Measurements from ENCODE around the gene EXOC3L2.
A peak's percentile ranks its signal among the peaks of the same experiment; 100 is the strongest.

The EXOC3L2 gene

DNA sequence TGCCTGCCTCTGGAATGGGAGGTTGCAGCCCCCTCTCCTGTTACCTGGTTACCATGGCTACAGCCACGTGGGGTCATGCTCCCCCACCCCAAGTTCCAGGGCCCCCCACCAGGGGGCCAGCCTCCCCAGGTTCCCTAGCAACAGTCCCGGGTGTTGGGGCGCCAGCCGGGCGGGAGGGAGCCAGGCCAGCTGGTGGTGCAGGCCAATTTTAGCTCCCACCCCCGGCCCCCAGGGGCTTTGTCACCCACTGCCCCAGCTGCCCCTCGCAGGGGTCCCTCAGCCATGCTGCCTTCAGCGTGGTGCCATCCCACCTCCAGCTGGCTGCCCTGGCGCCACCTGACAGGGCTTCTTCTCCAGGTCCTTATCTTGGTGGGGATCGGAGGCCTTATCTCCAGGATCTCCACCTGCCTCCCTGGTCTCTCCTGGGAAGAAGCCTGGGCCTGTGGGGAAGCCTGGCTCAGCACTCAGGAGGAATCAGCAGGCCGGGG lies 8.9 kb upstream of the EXOC3L2 start:
- Histone ChIP-seq H3K4me3 (ENCODE audit: low read length) (no peak overlapping the region), H3K27ac (ENCODE audit: low read length) (no peak overlapping the region), H3K9me3 (ENCODE audit: control insufficient read depth, low read depth, low read length) (no peaks in the 10 kb centered on the region), H3K27me3 (ENCODE audit: control insufficient read depth, insufficient read depth, low read length) (peaks cover 17% of the 10 kb centered on the region), H3K4me1 (ENCODE audit: control insufficient read depth, low read depth, low read length) (peaks cover 3% of the 10 kb centered on the region), H3K36me3 (ENCODE audit: control insufficient read depth, low read depth, low read length) (no peaks in the 10 kb centered on the region), H3K9ac (ENCODE audit: low read length) (no peak overlapping the region)

DNA sequence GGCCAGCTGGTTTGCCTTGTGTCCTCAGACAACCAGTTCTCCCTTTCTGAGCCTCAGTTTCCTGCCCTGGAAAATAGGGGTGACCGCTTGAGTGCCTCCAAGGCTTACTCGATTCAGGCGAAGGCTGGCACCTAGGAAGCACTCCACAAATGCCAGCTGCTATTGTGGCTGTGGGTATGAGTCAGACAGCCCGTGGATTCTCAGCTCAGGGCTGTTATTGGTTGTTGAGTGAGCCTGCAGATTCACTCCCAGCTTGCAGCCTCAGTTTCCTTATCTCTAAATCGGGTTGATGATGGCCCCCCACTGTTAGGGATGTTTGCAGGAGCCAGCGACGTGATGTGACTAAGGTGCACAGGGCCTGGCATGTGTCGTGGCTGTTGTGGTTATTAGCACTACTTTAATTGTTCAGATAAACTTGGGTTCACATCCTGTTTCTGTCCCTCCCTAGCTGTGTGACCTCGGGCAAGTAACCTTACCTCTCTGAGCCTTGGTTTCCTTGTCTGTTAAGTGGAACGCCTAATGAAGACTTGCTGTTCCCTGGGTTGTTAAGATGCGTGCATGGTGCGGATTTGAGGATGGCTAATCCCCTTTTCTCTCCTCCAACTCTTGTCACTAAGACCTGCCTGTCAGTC lies 8.3 kb upstream of the EXOC3L2 start:
- Histone ChIP-seq H3K9ac (ENCODE audit: low read length) (no peak overlapping the region), H3K27me3 (ENCODE audit: control insufficient read depth, insufficient read depth, low read length) (peaks cover 20% of the 10 kb centered on the region), H3K27ac (ENCODE audit: low read length) (no peak overlapping the region), H3K36me3 (ENCODE audit: control insufficient read depth, low read depth, low read length) (no peaks in the 10 kb centered on the region), H3K4me3 (ENCODE audit: low read length) (no peak overlapping the region), H3K4me1 (ENCODE audit: control insufficient read depth, low read depth, low read length) (peaks cover 3% of the 10 kb centered on the region), H3K9me3 (ENCODE audit: control insufficient read depth, low read depth, low read length) (no peaks in the 10 kb centered on the region)

DNA sequence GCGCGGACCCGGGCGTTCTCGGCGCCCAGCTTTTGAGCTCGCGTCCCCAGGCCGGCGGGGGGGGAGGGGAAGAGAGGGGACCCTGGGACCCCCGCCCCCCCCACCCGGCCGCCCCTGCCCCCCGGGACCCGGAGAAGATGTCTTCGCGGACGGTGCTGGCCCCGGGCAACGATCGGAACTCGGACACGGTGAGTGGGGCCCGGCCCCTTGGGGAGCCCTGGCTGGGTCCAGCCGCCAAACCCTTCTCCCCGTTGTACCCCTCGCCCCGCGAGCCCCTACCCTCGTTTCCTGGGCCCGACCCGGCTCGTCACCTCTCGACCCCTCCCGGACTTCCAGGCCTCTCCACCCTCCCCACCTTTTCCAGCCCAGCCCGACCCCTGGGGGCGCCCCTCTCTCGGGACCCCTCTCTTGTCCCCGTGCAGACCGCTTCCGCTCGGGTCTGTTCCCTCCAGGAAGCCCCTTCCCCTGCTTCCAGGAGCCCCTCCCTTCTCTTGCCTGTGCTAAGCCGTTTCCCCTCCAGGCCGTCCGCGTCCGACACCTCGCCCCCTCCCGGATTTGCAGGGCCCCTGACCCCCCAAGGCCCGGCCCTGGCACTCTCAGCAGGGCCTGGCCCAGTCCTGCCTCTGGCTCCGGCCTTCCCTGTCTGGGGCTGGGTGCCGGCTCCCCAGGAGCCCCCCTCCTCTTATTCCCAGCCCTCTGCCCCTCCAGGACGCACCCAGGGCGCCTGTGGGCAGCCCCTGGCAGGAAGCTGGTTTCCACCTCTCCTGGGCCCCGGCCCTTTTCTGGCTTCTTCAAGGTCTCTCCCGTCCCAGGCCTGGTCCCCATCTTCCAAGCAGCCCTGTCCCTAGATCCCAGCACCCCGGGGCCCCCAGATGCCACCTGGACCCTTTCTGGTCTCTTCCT lies 6.5 kb upstream of the EXOC3L2 start:
- no peak overlapping the region for H3K27ac ChIP-seq (ENCODE audit: low read length)

DNA sequence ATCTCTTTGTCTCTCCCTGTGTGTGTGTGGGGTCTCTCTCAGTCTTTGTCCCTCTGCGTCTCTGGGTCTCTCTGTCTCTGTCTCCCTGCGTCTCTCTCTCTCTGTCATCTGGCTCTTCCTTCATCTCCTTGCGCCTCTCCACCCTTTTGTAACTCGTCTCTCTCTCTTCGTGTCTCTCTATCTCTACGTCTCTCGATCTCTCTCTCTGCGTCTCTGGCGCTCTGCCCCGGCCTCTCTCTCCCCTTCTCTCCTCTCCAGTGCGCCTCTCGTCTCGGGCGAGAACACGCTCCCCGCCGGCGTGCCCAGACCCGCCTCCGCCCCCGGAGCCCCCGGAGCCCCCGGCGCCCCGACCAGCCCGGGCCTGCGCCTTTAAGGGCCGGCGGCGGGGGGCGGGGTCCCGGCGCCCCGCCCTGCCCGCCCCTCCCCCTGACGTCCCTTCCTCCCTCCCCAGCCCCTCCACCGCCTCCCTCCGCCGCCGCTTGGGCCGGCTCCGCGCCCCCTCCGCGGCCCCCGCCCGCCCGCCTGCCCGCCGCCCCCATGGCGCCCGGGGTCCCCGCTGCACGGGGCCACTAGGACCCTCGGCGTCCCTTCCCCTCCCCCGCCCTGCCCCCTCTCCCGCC lies 5.7 kb upstream of the EXOC3L2 start, which contains the start of gene MARK4:
TSS of gene MARK4 (plus strand) at position 440 of the 620 bp plus-strand sequence. CDS start 318 bp downstream, outside the sequence.
- Histone ChIP-seq H3K36me3 (ENCODE audit: control insufficient read depth, low read depth, low read length) (no peaks in the 10 kb centered on the region), H3K27ac (ENCODE audit: low read length) (no peak within 1 kb of the TSS), H3K4me3 (ENCODE audit: low read length) (peak within 1 kb of the TSS; percentile 79), H3K9me3 (ENCODE audit: control insufficient read depth, low read depth, low read length) (no peaks in the 10 kb centered on the region), H3K27me3 (ENCODE audit: control insufficient read depth, insufficient read depth, low read length) (peaks cover 20% of the 10 kb centered on the region), H3K4me1 (ENCODE audit: control insufficient read depth, low read depth, low read length) (peaks cover 3% of the 10 kb centered on the region), H3K9ac (ENCODE audit: low read length) (peak within 1 kb of the TSS; percentile 39)

More for the DNA sequence above, 6.5 kb upstream of the EXOC3L2 start:
- Histone ChIP-seq H3K4me1 (ENCODE audit: control insufficient read depth, low read depth, low read length) (peaks cover 3% of the 10 kb centered on the region), H3K36me3 (ENCODE audit: control insufficient read depth, low read depth, low read length) (no peaks in the 10 kb centered on the region), H3K9me3 (ENCODE audit: control insufficient read depth, low read depth, low read length) (no peaks in the 10 kb centered on the region), H3K4me3 (ENCODE audit: low read length) (peak overlapping the region; percentile 71), H3K27me3 (ENCODE audit: control insufficient read depth, insufficient read depth, low read length) (peaks cover 20% of the 10 kb centered on the region), H3K9ac (ENCODE audit: low read length) (peak overlapping the region; percentile 39)

DNA sequence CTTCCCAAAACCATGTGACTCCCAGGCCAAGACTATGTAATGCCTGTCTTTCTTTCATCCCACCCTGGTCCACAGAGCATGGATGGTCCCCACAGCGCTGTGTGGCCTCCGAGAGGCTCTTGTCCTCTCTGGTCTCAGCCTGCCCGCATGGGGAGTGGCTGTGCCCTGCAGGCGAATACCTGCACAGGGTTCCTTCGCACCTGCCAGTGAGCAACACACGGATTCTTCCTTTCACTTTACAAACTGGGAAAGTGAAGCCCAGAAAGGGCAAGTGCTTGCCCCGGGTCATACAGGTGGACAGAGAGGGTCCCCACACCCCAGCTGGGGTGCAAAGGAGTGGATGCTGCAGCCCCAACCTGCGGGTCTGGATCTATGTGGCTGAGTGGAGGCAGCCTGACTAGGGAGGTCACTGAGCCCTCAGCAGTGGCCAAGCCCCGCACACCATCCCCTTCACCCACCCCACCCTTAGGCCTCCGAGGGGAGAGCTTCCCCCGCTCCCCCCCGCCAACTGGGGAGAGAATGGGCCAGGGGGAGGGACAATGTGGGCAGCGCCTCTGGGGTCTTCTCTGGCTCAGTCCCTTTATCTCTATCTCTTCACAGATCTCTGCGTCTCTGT lies 5.1 kb upstream of the EXOC3L2 start:
- Histone ChIP-seq H3K9me3 (ENCODE audit: control insufficient read depth, low read depth, low read length) (no peaks in the 10 kb centered on the region), H3K27me3 (ENCODE audit: control insufficient read depth, insufficient read depth, low read length) (peaks cover 20% of the 10 kb centered on the region), H3K4me1 (ENCODE audit: control insufficient read depth, low read depth, low read length) (peaks cover 3% of the 10 kb centered on the region), H3K9ac (ENCODE audit: low read length) (no peak overlapping the region), H3K4me3 (ENCODE audit: low read length) (peak overlapping the region; percentile 79), H3K27ac (ENCODE audit: low read length) (no peak overlapping the region), H3K36me3 (ENCODE audit: control insufficient read depth, low read depth, low read length) (no peaks in the 10 kb centered on the region)

DNA sequence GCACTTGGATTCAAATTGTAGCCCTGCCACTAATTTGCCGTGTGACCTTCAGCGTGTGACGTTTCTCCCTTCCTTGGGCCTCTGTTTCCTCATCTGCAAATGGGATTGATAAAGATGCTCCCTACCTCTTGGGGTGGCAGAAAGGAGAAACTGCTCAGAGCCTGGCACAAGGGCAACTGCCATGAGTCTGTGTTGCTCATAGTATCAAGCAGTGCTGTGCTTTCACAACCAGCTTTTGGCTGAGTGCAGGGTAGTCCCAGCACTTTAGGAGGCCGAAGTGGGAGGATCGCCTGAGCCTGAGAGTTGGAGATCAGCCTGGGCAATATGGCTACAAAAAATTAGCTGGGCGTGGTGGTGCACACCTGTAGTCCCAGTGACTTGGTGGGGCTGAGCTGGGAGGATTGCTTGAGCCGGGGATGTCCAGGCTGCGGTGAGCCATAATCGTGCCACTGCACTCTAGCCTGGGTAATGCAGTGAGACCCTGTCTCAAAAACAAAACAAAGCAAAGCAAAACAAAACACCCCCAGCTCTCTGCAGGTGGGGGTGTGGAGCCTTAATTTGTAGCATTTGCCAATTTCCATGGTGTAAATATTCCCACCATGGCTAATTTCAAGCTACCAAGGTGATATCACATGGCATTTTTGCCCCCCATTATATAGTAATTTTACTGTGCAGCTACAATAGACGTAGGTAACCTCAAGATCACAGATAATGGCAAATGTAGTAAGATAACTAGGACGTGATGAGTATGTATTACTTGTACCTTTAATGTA lies 4.2 kb upstream of the EXOC3L2 start:
- peaks cover 3% of the 10 kb centered on the region for H3K4me1 ChIP-seq (ENCODE audit: control insufficient read depth, low read depth, low read length)
- H3K27ac ChIP-seq (ENCODE audit: low read length), result no peak overlapping the region
- no peak overlapping the region for H3K4me3 ChIP-seq (ENCODE audit: low read length)

DNA sequence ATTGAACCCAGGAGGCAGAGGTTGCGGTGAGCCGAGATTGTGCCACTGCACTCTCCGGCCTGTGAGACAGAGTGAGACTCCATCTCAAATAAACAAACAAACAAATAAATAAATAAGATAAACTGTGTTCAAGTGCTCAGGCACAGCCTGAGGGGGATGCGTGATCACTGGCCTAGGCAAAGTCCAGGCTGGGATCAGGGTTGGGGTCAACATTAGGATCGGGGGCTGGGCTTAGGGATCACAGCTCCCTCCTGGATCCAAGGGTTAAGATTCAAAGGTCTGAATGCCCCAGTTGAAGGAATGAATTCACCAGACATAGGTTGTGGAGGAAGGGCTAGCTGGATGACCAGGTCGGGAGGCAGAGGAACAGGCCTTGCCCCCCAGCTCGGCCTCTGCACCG lies 1.9 kb upstream of the EXOC3L2 start:
- Histone ChIP-seq H3K9ac (ENCODE audit: low read length) (no peak overlapping the region), H3K4me1 (ENCODE audit: control insufficient read depth, low read depth, low read length) (peaks cover 2% of the 10 kb centered on the region), H3K27ac (ENCODE audit: low read length) (no peak overlapping the region), H3K4me3 (ENCODE audit: low read length) (no peak overlapping the region), H3K27me3 (ENCODE audit: control insufficient read depth, insufficient read depth, low read length) (peaks cover 20% of the 10 kb centered on the region), H3K9me3 (ENCODE audit: control insufficient read depth, low read depth, low read length) (no peaks in the 10 kb centered on the region), H3K36me3 (ENCODE audit: control insufficient read depth, low read depth, low read length) (no peaks in the 10 kb centered on the region)

More for the DNA sequence above, 4.2 kb upstream of the EXOC3L2 start:
- Histone ChIP-seq H3K9ac (ENCODE audit: low read length) (no peak overlapping the region), H3K27me3 (ENCODE audit: control insufficient read depth, insufficient read depth, low read length) (peaks cover 20% of the 10 kb centered on the region), H3K9me3 (ENCODE audit: control insufficient read depth, low read depth, low read length) (no peaks in the 10 kb centered on the region), H3K36me3 (ENCODE audit: control insufficient read depth, low read depth, low read length) (no peaks in the 10 kb centered on the region)

DNA sequence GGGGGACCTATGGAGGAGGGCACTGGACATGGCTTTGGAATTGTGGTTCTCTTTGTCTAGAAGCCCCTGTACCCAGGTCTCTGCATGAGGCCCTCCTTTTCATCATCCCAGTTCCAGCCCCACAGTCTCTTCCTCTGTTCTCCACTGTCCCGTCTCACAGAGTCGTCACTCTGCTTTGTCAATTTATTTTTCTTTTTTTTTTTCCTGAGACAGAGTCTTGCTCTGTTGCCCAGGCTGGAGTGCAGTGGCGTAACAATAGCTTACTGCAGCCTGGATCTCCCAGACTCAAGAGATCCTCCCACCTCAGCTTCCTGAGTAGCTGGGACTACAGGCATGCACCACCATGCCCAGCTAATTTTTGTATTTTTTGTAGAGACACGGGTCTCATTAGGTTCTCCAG lies 619 bp upstream of the EXOC3L2 start:
- Histone ChIP-seq H3K4me1 (ENCODE audit: control insufficient read depth, low read depth, low read length) (no peaks in the 10 kb centered on the region), H3K9ac (ENCODE audit: low read length) (no peak overlapping the region), H3K9me3 (ENCODE audit: control insufficient read depth, low read depth, low read length) (no peaks in the 10 kb centered on the region), H3K27ac (ENCODE audit: low read length) (no peak overlapping the region), H3K27me3 (ENCODE audit: control insufficient read depth, insufficient read depth, low read length) (peaks cover 20% of the 10 kb centered on the region), H3K36me3 (ENCODE audit: control insufficient read depth, low read depth, low read length) (no peaks in the 10 kb centered on the region), H3K4me3 (ENCODE audit: low read length) (no peak overlapping the region)

DNA sequence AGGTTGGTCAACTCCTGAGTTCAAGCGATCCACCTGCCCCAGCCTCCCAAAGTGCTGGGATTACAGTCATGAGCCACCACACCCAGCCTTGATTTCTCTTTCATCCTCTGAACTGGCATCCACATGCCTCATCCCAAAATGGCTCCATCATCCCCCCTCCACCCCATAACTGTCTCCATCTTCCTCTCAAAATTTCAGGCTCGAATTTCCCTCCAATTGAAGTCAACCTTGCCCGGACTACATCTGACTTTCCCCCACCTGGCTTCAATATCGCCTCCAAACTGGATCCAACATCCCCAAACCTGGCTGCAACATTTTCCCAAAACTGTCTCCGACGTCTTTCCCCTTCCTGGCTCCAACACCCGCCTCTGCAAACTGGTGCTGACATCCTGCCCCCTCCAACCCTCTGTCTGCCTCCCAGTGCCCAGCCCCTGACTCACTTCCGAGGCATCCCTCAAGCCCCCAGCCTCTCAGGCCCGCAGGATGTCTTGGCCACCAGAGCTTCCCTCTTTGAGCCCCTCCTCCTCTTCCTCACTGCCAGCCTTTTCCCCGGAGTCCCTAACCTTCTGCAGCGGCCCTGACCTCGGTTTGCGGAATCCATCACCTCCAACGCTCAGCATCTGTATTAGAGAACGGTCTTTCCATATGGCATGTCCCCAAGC lies 943 bp downstream of the EXOC3L2 start:
- no peak overlapping the region for H3K27ac ChIP-seq (ENCODE audit: low read length)
- peaks cover 5% of the 10 kb centered on the region for H3K27me3 ChIP-seq (ENCODE audit: control insufficient read depth, insufficient read depth, low read length)
- no peaks in the 10 kb centered on the region for H3K36me3 ChIP-seq (ENCODE audit: control insufficient read depth, low read depth, low read length)
- no peaks in the 10 kb centered on the region for H3K4me1 ChIP-seq (ENCODE audit: control insufficient read depth, low read depth, low read length)
- no peak overlapping the region for H3K4me3 ChIP-seq (ENCODE audit: low read length)
- H3K9me3 ChIP-seq (ENCODE audit: control insufficient read depth, low read depth, low read length), result no peaks in the 10 kb centered on the region
- H3K9ac ChIP-seq (ENCODE audit: low read length), result no peak overlapping the region

DNA sequence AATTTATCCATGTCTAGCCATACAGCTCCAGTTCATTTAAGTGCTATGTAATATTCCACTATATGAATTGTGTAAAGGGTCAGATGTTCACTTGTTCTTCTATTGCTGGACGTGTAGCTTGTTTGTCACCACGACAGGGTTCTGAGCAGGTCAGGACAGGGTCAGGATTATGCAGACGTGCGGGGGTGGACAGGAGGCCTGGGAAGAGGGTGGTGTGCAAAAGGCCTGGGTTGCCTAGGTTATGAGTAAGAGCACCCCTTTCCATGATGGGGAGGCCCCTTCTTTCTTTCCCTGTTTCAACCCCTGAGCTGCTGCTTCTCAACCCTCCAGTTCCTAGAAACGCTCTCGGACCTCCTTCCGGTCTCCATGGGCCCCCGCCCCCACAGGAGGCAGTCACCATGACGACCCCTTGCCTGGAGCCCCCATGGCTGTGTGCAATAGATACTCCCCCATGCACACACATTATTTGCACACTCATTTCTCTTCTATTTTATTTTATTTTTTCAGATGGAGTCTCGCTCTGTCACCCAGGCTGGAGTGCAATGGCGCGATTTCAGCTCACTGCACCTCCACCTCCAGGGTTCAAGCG lies 2.0 kb downstream of the EXOC3L2 start:
- no peaks in the 10 kb centered on the region for H3K9me3 ChIP-seq (ENCODE audit: control insufficient read depth, low read depth, low read length)
- H3K4me3 ChIP-seq (ENCODE audit: low read length), result no peak overlapping the region
- no peaks in the 10 kb centered on the region for H3K27me3 ChIP-seq (ENCODE audit: control insufficient read depth, insufficient read depth, low read length)
- H3K4me1 ChIP-seq (ENCODE audit: control insufficient read depth, low read depth, low read length), result no peaks in the 10 kb centered on the region
- no peaks in the 10 kb centered on the region for H3K36me3 ChIP-seq (ENCODE audit: control insufficient read depth, low read depth, low read length)
- H3K27ac ChIP-seq (ENCODE audit: low read length), result no peak overlapping the region
- H3K9ac ChIP-seq (ENCODE audit: low read length), result no peak overlapping the region
